Vagina (tissue), 2 donors: ENCODE measurements around the gene SRP68.

Source experiments
- POLR2A ChIP-seq, 2 donors: fragments of 450-650 bp; IDR thresholded peaks; one replicate each; pipeline ENCODE4 v1.6.1; 2017; ENCODE audit warnings: antibody characterized with exemption in 2 of 2, mild to moderate bottlenecking in 2 of 2, moderate library complexity in 2 of 2
- TF ChIP-seq, protein P1 (sequence below), 3 experiments: fragments of 450-650 bp in 2 of 3; fragments of 200-600 bp in 1 of 3; sonication (generic) in 1 of 3; IDR thresholded peaks; one replicate each; pipeline ENCODE4 v1.5.1; 2017 to 2019; ENCODE audit warnings: antibody characterized with exemption in 3 of 3, mild to moderate bottlenecking in 2 of 3, moderate library complexity in 2 of 3

DNA sequence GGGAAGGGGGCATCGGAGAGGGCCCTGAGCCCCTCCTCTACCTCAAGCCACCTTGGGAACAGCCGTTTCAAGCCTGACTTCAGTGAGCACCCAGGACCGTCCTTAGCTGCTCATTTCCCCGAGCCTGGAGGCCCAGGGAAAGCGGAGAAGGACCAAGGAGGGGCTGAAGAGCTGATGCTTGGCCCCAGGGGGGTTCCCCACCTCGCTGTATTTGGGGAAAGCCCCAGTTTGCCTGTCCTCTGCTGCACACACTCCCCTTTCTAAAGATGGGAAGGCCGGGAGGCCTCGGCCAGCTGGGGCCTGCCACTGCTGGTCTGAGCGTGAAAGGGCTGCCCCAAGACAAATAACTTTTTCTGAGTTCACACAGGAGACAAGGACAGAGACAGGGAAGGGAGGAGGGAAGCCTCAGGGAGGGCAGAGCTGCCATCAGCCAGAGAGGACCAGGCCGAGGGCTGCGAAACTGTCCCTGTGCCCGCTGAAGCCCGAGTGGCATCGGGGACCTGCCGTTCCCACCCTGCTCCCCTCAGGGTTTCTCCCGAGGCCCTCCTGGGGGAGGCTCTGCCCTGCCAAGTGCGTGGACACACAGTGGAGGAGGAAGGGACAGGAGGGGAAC lies 18.3 kb upstream of the SRP68 start:
- TF ChIP-seq, protein P1, sequence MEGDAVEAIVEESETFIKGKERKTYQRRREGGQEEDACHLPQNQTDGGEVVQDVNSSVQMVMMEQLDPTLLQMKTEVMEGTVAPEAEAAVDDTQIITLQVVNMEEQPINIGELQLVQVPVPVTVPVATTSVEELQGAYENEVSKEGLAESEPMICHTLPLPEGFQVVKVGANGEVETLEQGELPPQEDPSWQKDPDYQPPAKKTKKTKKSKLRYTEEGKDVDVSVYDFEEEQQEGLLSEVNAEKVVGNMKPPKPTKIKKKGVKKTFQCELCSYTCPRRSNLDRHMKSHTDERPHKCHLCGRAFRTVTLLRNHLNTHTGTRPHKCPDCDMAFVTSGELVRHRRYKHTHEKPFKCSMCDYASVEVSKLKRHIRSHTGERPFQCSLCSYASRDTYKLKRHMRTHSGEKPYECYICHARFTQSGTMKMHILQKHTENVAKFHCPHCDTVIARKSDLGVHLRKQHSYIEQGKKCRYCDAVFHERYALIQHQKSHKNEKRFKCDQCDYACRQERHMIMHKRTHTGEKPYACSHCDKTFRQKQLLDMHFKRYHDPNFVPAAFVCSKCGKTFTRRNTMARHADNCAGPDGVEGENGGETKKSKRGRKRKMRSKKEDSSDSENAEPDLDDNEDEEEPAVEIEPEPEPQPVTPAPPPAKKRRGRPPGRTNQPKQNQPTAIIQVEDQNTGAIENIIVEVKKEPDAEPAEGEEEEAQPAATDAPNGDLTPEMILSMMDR (IDR thresholded peaks at IDR 0.05): no peak
- no peak for TF ChIP-seq POLR2A (IDR thresholded peaks at IDR 0.05)
